Activated B cell treated with CpG ODN at 0.5 μM for 24 hours (primary cell): Measurements from ENCODE around the gene CD36. TPM values are rescaled to one million over a fixed set of nuclear protein-coding genes. Genes with fewer than 3 reads are reported as not detected.

Experiments
- ATAC-seq: fragments of 200-7000 bp; cut with Tn5 transposase; one replicate; pipeline ENCODE4 v1.10.0; 2021; ENCODE audit warnings: low read depth, mild to moderate bottlenecking, moderate library complexity
- CTCF ChIA-PET: fragments of 350-600 bp; sonication (Branson Sonifier 250); formaldehyde crosslinking; loops from one replicate; lab custom pipeline; 2021; ENCODE audit warnings: antibody characterized with exemption; lab: Charles Lee
- POLR2A ChIA-PET: fragments of 350-600 bp; sonication (Branson Sonifier 250); formaldehyde crosslinking; loops from one replicate; lab custom pipeline; 2021; ENCODE audit warnings: antibody characterized with exemption; lab: Charles Lee
- DNase-seq: peaks from one replicate; pipeline ENCODE4 v3.0.0; 2022
- H3K27ac Mint-ChIP-seq: one replicate; pipeline ENCODE4 v1.8.0; 2020; ENCODE audit warnings: mixed read lengths
- H3K27me3 Mint-ChIP-seq: one replicate; pipeline ENCODE4 v1.8.0; 2021; ENCODE audit warnings: mixed read lengths
- H3K36me3 Mint-ChIP-seq: one replicate; pipeline ENCODE4 v1.8.0; 2021; ENCODE audit warnings: low read depth, mixed read lengths
- H3K4me1 Mint-ChIP-seq: one replicate; pipeline ENCODE4 v1.8.0; 2021; ENCODE audit warnings: mixed read lengths
- H3K4me3 Mint-ChIP-seq: one replicate; pipeline ENCODE4 v1.8.0; 2020; ENCODE audit warnings: mild to moderate bottlenecking, mixed read lengths
- H3K9me3 Mint-ChIP-seq: one replicate; pipeline ENCODE4 v1.8.0; 2020; ENCODE audit warnings: mixed read lengths
- intact Hi-C: fragments of 100-400 bp; cut with micrococcal nuclease; formaldehyde crosslinking; loops from one replicate; pipeline ENCODE4 v1.15.1; 2024
- total RNA-seq: library from RNA; stranded (reverse); gene quantifications from 2 replicates; pipeline ENCODE4 v1.2.3, GENCODE V29; 2022
- TF ChIP-seq, protein P1 (sequence below): fragments of 200-600 bp; IDR thresholded peaks from one replicate; pipeline ENCODE4 v1.8.0; 2022; ENCODE audit warnings: antibody characterized with exemption, mild to moderate bottlenecking

The CD36 gene
- total RNA-seq, 1 donor from 2014 or later, result 0.53 TPM

DNA sequence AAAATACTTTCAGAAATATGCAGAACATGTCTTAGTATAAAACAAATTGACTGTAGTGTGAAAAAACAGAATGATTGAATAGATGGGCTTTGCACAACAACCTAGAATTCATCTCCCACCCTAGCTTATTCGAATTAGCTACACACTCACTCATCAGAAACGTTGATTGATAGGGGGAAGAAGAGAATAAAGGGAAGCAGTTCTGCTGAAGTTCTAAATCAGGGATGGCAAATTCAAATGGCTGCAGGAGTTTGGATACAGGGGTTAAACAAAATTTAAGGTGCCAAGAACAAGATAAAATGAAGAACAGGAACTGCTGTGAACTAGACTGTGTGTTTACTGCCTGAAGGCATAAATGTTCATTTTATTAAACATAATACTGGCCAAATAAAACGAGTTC, 9.0 kb downstream of the CD36 start:
- CTCF ChIA-PET, result no interaction called here
- H3K27ac Mint-ChIP-seq, result no peak overlapping the region
- no peaks in the 10 kb centered on the region for H3K27me3 Mint-ChIP-seq
- POLR2A ChIA-PET, result no interaction called here
- TF ChIP-seq, protein P1, sequence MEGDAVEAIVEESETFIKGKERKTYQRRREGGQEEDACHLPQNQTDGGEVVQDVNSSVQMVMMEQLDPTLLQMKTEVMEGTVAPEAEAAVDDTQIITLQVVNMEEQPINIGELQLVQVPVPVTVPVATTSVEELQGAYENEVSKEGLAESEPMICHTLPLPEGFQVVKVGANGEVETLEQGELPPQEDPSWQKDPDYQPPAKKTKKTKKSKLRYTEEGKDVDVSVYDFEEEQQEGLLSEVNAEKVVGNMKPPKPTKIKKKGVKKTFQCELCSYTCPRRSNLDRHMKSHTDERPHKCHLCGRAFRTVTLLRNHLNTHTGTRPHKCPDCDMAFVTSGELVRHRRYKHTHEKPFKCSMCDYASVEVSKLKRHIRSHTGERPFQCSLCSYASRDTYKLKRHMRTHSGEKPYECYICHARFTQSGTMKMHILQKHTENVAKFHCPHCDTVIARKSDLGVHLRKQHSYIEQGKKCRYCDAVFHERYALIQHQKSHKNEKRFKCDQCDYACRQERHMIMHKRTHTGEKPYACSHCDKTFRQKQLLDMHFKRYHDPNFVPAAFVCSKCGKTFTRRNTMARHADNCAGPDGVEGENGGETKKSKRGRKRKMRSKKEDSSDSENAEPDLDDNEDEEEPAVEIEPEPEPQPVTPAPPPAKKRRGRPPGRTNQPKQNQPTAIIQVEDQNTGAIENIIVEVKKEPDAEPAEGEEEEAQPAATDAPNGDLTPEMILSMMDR, result no peak
- no peaks in the 10 kb centered on the region for H3K36me3 Mint-ChIP-seq
- DNase-seq (no peak), ATAC-seq (no peak)
- no peaks in the 10 kb centered on the region for H3K9me3 Mint-ChIP-seq
- intact Hi-C loops, result no loop called here
- H3K4me1 Mint-ChIP-seq, result no peaks in the 10 kb centered on the region
- no peak overlapping the region for H3K4me3 Mint-ChIP-seq

DNA sequence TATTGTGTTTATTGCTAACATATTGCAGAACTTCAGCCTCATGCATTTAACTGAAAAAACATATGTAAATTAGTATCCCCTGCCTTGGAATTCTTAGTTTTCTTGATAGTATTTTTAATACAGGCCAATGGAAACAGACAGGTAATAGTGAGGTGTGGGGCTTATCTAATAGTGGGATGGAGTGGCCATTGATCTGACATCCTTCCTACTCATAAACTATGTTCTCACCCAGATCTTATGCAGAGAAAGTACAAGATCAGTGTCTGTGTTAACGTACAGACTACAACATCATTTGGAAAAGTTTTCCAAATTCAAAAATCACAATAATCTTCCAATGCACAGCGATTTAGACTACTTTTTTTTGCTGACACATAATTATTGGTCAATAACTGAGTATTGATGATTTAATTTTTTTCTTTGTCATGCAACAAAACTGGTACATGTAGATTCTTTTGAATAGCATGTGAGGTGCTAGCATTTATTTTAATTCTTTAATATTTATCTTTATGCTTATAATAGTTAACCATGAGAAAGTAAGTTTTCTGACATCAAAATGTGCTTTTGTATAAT, 9.7 kb downstream of the CD36 start:
- H3K9me3 Mint-ChIP-seq, result no peaks in the 10 kb centered on the region
- TF ChIP-seq, protein P1, result no peak
- ChIA-PET CTCF (no interaction called here), POLR2A (no interaction called here)
- no peaks in the 10 kb centered on the region for H3K4me1 Mint-ChIP-seq
- no peak for DNase-seq
- H3K27me3 Mint-ChIP-seq, result no peaks in the 10 kb centered on the region
- no peak for ATAC-seq
- intact Hi-C loops, result no loop called here
- no peaks in the 10 kb centered on the region for H3K36me3 Mint-ChIP-seq
- H3K4me3 Mint-ChIP-seq, result no peak overlapping the region
- H3K27ac Mint-ChIP-seq, result no peak overlapping the region

DNA sequence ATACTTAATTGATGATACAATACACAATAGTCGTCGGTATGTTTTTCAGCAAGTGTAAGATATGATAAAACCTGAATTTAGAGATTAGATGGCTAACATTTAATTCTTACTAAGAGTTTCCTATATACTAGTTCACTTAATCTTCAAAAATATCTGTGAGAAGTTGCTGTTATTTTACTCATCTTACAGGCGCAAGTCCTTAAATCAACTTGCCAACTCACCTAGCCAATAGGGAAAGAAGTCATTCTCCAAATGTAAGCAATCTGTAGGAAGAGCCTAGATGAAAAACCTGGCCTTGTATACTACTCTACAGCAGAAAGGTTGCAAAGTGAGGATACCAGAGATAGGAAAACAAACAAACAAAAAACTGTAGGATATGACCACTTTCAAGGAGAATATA, 10.6 kb downstream of the CD36 start:
- H3K9me3 Mint-ChIP-seq, result no peaks in the 10 kb centered on the region
- H3K27ac Mint-ChIP-seq, result no peak overlapping the region
- ATAC-seq (no peak), DNase-seq (no peak)
- H3K4me1 Mint-ChIP-seq, result no peaks in the 10 kb centered on the region
- H3K36me3 Mint-ChIP-seq, result no peaks in the 10 kb centered on the region
- no peaks in the 10 kb centered on the region for H3K27me3 Mint-ChIP-seq
- intact Hi-C loops, result no loop called here
- no peak overlapping the region for H3K4me3 Mint-ChIP-seq
- POLR2A ChIA-PET, result no interaction called here
- TF ChIP-seq, protein P1, result no peak
- CTCF ChIA-PET, result no interaction called here

DNA sequence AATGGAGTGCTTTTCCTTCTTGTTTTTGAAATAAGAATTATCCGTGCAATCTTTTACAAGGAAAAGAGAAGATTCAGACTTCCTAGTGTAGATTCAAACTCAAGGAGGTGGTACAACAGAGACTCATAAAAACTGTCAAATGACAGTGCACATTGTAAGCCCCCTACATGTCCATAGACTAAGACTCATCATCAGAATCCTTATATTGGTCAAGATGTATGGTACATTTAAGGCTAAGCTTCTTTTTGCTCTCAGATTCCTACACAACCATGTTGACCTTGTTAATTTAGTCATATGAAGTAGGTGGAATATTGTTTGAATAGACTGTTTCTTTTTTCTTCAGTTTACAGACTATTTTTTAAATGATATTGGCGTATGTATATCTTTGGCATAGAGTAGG, 11.6 kb downstream of the CD36 start:
- intact Hi-C loops, result loop anchor here (10.0 kb wide), 1 partner anchor 555 kb away; no protein-coding TSS in a partner anchor
- ChIA-PET POLR2A (no interaction called here), CTCF (no interaction called here)
- no peaks in the 10 kb centered on the region for H3K27me3 Mint-ChIP-seq
- H3K4me1 Mint-ChIP-seq, result no peaks in the 10 kb centered on the region
- H3K36me3 Mint-ChIP-seq, result no peaks in the 10 kb centered on the region
- no peak overlapping the region for H3K27ac Mint-ChIP-seq
- no peak for DNase-seq
- TF ChIP-seq, protein P1, result no peak
- H3K4me3 Mint-ChIP-seq, result no peak overlapping the region
- H3K9me3 Mint-ChIP-seq, result no peaks in the 10 kb centered on the region
- no peak for ATAC-seq

DNA sequence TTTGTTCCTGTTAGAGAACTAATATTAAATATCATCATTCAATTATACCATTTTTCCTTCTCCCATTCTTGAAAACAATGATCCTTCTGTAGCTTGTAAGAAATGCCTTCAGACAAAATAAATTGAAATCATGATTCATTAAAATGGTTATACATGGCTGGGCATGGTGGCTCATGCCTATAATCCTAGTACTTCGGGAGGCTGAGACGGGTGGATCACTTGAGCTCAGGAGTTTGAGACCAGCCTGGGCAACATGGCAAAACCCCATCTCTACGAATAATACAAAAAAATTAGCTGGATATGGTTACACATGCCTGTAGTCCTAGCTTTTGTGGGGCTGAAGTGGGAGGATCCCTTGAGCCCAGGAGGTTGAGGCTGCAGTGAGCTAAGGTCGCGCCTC, 13.0 kb downstream of the CD36 start:
- Mint-ChIP-seq H3K4me3 (no peak overlapping the region), H3K36me3 (no peaks in the 10 kb centered on the region), H3K4me1 (no peaks in the 10 kb centered on the region), H3K9me3 (no peaks in the 10 kb centered on the region), H3K27ac (no peak overlapping the region), H3K27me3 (no peaks in the 10 kb centered on the region)
- intact Hi-C loops, result loop anchor here (10.0 kb wide), 1 partner anchor 557 kb away; no protein-coding TSS in a partner anchor
- ATAC-seq (no peak), DNase-seq (no peak)
- ChIA-PET CTCF (interaction anchor here (2.1 kb wide), 1 partner anchor 11 kb away, joined by 7 read pairs; no protein-coding TSS in a partner anchor), POLR2A (no interaction called here)
- TF ChIP-seq, protein P1, result no peak
